ENCODE results near the gene KRT1.

DNA sequence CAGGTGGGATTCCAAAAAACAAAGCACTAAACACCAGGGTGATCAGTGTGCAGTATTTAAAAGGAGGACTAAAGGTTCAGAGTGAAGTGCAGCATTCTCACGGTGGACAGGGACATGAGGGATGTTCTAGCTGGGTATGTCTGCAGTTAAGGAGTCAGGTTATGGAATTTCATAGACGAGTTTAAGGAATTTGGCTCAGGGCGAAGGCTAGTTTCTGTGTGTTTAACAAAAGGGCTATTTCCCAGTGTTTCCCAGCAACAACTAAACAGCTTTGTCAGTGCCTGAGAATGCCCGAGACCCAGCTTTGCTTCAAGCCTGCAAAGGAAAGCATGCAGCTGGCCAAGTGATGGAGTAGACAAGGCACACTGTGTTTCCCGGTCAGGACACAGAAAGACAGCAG, 7.0 kb downstream of the KRT1 start:
- no peak for TF ChIP-seq SUZ12 (IDR thresholded peaks at IDR 0.05; ENCODE audit: extremely low read depth, insufficient read depth, insufficient read length)
- TF ChIP-seq YY1 (IDR thresholded peaks at IDR 0.05; ENCODE audit: insufficient read depth, insufficient read length) = no peak
